ENCODE measurements around the gene VAV2.

VAV2 gene

GRCh38 chr9:133729617-133730281 is 262.4 kb downstream of the VAV2 start:
- Histone ChIP-seq H3K27me3 (no peaks in the 10 kb centered on the region), H3K36me3 (no peaks in the 10 kb centered on the region), H3K27ac (no peak overlapping the region), H3K4me1 (ENCODE audit: control insufficient read depth in 1 of 2, insufficient read depth in 1 of 2, low read depth in 1 of 2, low read length in 1 of 2) (no peaks in the 10 kb centered on the region), H3K9me3 (no peaks in the 10 kb centered on the region), H3K4me3 (ENCODE audit: low read depth in 1 of 2, low read length in 1 of 2) (no peak overlapping the region)
- no peak for TF ChIP-seq CTCF (IDR thresholded peaks at IDR 0.05)

- Histone ChIP-seq H3K9me3 (no peaks in the 10 kb centered on the region), H3K27ac (no peak overlapping the region), H3K36me3 (no peaks in the 10 kb centered on the region), H3K4me1 (ENCODE audit: control insufficient read depth in 1 of 2, insufficient read depth in 1 of 2, low read depth in 1 of 2, low read length in 1 of 2) (no peaks in the 10 kb centered on the region), H3K4me3 (ENCODE audit: low read depth in 1 of 2, low read length in 1 of 2) (no peak overlapping the region), H3K27me3 (no peaks in the 10 kb centered on the region)
- TF ChIP-seq CTCF (IDR thresholded peaks at IDR 0.05), result no peak
Observed at GRCh38 chr9:133728856-133729616, 263.1 kb downstream of the VAV2 start.

GRCh38 chr9:133727876-133728441 is 264.2 kb downstream of the VAV2 start:
- H3K4me1 ChIP-seq (ENCODE audit: control insufficient read depth in 1 of 2, insufficient read depth in 1 of 2, low read depth in 1 of 2, low read length in 1 of 2), result no peaks in the 10 kb centered on the region
- H3K27ac ChIP-seq, result no peak overlapping the region
- H3K36me3 ChIP-seq, result no peaks in the 10 kb centered on the region
- no peaks in the 10 kb centered on the region for H3K9me3 ChIP-seq
- TF ChIP-seq CTCF (IDR thresholded peaks at IDR 0.05), result no peak
- H3K4me3 ChIP-seq (ENCODE audit: low read depth in 1 of 2, low read length in 1 of 2), result no peak overlapping the region
- H3K27me3 ChIP-seq, result no peaks in the 10 kb centered on the region

GRCh38 chr9:133727277-133727875 is 264.7 kb downstream of the VAV2 start:
- no peaks in the 10 kb centered on the region for H3K9me3 ChIP-seq
- H3K36me3 ChIP-seq, result no peaks in the 10 kb centered on the region
- H3K4me1 ChIP-seq (ENCODE audit: control insufficient read depth in 1 of 2, insufficient read depth in 1 of 2, low read depth in 1 of 2, low read length in 1 of 2), result no peaks in the 10 kb centered on the region
- H3K27me3 ChIP-seq, result no peaks in the 10 kb centered on the region
- no peak overlapping the region for H3K27ac ChIP-seq
- H3K4me3 ChIP-seq (ENCODE audit: low read depth in 1 of 2, low read length in 1 of 2), result no peak overlapping the region
- TF ChIP-seq CTCF (IDR thresholded peaks at IDR 0.05), result no peak

GRCh38 chr9:133726401-133727276 is 265.5 kb downstream of the VAV2 start:
- Histone ChIP-seq H3K36me3 (no peaks in the 10 kb centered on the region), H3K27me3 (no peaks in the 10 kb centered on the region), H3K4me1 (ENCODE audit: control insufficient read depth in 1 of 2, insufficient read depth in 1 of 2, low read depth in 1 of 2, low read length in 1 of 2) (no peaks in the 10 kb centered on the region), H3K27ac (no peak overlapping the region), H3K9me3 (no peaks in the 10 kb centered on the region), H3K4me3 (ENCODE audit: low read depth in 1 of 2, low read length in 1 of 2) (no peak overlapping the region)
- TF ChIP-seq CTCF (IDR thresholded peaks at IDR 0.05), result no peak
